OCI-LY7 (cell line): Measurements from ENCODE around the gene SDR39U1. TPM values are rescaled to one million over a fixed set of nuclear protein-coding genes. Genes with fewer than 3 reads are reported as not detected.

Source experiments
- BruUV-seq: library from RNA; stranded (reverse); fragments of 400-500 nt; replicated peaks from 2 replicates; lab custom pipeline; 2021; lab: Mats Ljungman, UMichigan
- CTCF ChIA-PET: fragments of 300-600 bp; sonication (Branson Sonifier 250); formaldehyde crosslinking; loops from one replicate; lab custom pipeline; 2022; ENCODE audit warnings: antibody characterized with exemption; ENCODE audit not compliant: unreplicated experiment; lab: Charles Lee
- POLR2A ChIA-PET: fragments of 300-600 bp; sonication (Branson Sonifier 250); formaldehyde crosslinking; loops from one replicate; lab custom pipeline; 2022; ENCODE audit warnings: antibody characterized with exemption; lab: Charles Lee
- DNase-seq: peaks from one replicate; pipeline ENCODE4 v3.0.0-alpha.2; 2015; ENCODE audit warnings: low spot score
- H2AFZ ChIP-seq: fragments of 200-600 bp; sonication (generic), shearing (Covaris generic); 2 replicates; pipeline ENCODE4 v1.6.1; 2014; ENCODE audit warnings: mild to moderate bottlenecking, antibody characterized with exemption, low read length, moderate library complexity
- H3K27ac ChIP-seq: fragments of 200-600 bp; sonication (generic); 2 replicates; pipeline ENCODE4 v1.5.1; 2014; ENCODE audit warnings: mixed run types, low read depth, mild to moderate bottlenecking, moderate library complexity, low read length, inconsistent platforms; ENCODE audit not compliant: poor library complexity, severe bottlenecking
- H3K36me3 ChIP-seq: fragments of 200-600 bp; sonication (generic); 2 replicates; pipeline ENCODE4 v1.6.1; 2014; ENCODE audit warnings: mild to moderate bottlenecking, antibody characterized with exemption, low read length, moderate library complexity, mixed read lengths; ENCODE audit not compliant: insufficient read depth
- H3K4me1 ChIP-seq: fragments of 200-600 bp; sonication (generic); 2 replicates; pipeline ENCODE4 v1.5.1; 2014; ENCODE audit warnings: mild to moderate bottlenecking, low read length; ENCODE audit not compliant: insufficient read depth, poor library complexity, severe bottlenecking
- H3K4me2 ChIP-seq: fragments of 200-600 bp; sonication (generic); 2 replicates; pipeline ENCODE4 v1.6.1; 2014; ENCODE audit warnings: mild to moderate bottlenecking, low read length
- H3K4me3 ChIP-seq: fragments of 200-600 bp; sonication (generic); 2 replicates; pipeline ENCODE4 v1.5.1; 2014; ENCODE audit warnings: mild to moderate bottlenecking, low read depth, low read length; ENCODE audit not compliant: poor library complexity, severe bottlenecking
- H3K79me2 ChIP-seq: fragments of 200-600 bp; sonication (generic); 2 replicates; pipeline ENCODE4 v1.6.1; 2016; ENCODE audit warnings: low read depth, mild to moderate bottlenecking, low read length, moderate library complexity, mixed read lengths; ENCODE audit not compliant: insufficient read depth
- H3K9me2 ChIP-seq: fragments of 200-600 bp; sonication (generic); 2 replicates; pipeline ENCODE4 v1.6.1; 2016; ENCODE audit warnings: mild to moderate bottlenecking, low read length, mixed read lengths; ENCODE audit not compliant: insufficient read depth
- H3K9me3 ChIP-seq: fragments of 200-600 bp; sonication (generic); 2 replicates; pipeline ENCODE4 v1.6.1; 2014; ENCODE audit warnings: mild to moderate bottlenecking, mixed run types, low read length, mixed read lengths
- H4K20me1 ChIP-seq: fragments of 200-600 bp; sonication (generic); 2 replicates; pipeline ENCODE4 v1.6.1; 2014; ENCODE audit warnings: mild to moderate bottlenecking, antibody characterized with exemption, low read length, moderate library complexity, mixed read lengths; ENCODE audit not compliant: insufficient read depth
- EZH2phosphoT487 ChIP-seq: fragments of 200-600 bp; sonication (generic); IDR thresholded peaks from 2 replicates; pipeline ENCODE4 v1.6.1; 2018; ENCODE audit warnings: low read depth, borderline replicate concordance, mild to moderate bottlenecking, mixed run types, antibody characterized with exemption, low read length, moderate library complexity, mixed read lengths
- intact Hi-C: fragments of 100-400 bp; cut with micrococcal nuclease; formaldehyde crosslinking; loops from one replicate; pipeline ENCODE4 v1.10.0; 2022; ENCODE audit not compliant: unreplicated experiment
- total RNA-seq, 2 experiments: library from RNA; depleted of rRNA in 1 of 2; stranded (reverse); fragments of >200 nt in 1 of 2; shearing (Covaris generic) in 1 of 2; gene quantifications; 2 replicates each; pipeline ENCODE4 v1.2.3, GENCODE V29; 2014 to 2022
- TF ChIP-seq, protein P1 (sequence below): fragments of 200-600 bp; sonication (generic); conservative IDR thresholded peaks from 2 replicates; pipeline ENCODE4 v1.5.1; 2014; ENCODE audit warnings: mild to moderate bottlenecking, antibody characterized with exemption, low read length, moderate library complexity, mixed read lengths

Gene SDR39U1
- total RNA-seq, 2 experiments from 2014 or later: 51.4 to 103 TPM

DNA sequence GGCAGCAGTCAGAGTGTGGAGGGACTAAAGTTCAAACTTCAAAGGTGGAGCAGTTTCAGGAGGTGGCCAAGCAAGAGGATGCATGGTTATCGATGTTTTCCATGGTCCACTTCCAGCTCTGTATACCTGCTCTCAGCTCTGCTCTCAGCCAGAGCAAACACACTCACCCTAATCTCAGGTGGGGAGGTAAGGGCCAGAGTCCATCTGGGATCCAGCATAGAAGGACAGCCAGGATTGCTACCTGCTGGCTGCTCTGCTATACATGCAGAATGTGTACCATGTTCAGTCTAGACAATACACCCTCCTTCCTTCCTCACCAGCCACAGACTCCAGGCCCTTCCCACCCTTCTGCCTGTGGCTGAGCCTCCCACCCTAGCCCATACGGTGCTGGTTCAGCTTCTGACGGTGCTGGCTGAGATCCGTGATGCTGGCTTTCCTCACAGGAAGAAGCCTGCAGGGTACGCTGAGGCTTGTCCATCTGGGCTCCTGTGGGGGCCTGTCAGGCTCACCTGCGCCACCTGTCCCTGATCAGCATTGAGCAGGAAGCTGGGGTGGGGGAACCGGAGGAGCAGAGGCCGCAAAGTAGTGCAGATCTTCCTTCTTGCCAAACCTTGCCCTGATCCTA, 15.6 kb downstream of the SDR39U1 start:
- no peaks in the 10 kb centered on the region for H3K36me3 ChIP-seq
- TF ChIP-seq, protein P1, sequence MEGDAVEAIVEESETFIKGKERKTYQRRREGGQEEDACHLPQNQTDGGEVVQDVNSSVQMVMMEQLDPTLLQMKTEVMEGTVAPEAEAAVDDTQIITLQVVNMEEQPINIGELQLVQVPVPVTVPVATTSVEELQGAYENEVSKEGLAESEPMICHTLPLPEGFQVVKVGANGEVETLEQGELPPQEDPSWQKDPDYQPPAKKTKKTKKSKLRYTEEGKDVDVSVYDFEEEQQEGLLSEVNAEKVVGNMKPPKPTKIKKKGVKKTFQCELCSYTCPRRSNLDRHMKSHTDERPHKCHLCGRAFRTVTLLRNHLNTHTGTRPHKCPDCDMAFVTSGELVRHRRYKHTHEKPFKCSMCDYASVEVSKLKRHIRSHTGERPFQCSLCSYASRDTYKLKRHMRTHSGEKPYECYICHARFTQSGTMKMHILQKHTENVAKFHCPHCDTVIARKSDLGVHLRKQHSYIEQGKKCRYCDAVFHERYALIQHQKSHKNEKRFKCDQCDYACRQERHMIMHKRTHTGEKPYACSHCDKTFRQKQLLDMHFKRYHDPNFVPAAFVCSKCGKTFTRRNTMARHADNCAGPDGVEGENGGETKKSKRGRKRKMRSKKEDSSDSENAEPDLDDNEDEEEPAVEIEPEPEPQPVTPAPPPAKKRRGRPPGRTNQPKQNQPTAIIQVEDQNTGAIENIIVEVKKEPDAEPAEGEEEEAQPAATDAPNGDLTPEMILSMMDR: no peak
- no peak for TF ChIP-seq EZH2phosphoT487
- no peaks in the 10 kb centered on the region for H4K20me1 ChIP-seq
- peaks cover 5% of the 10 kb centered on the region; the same call in 1 of the 2 replicates for H3K79me2 ChIP-seq
- no peaks in the 10 kb centered on the region for H3K9me2 ChIP-seq
- POLR2A ChIA-PET: no interaction called here
- no peak overlapping the region for H2AFZ ChIP-seq
- no TSS peak for BruUV-seq
- H3K4me1 ChIP-seq: peaks cover 26% of the 10 kb centered on the region
- peak; percentile 27 for DNase-seq
- H3K4me3 ChIP-seq: no peak overlapping the region
- H3K27ac ChIP-seq: no peak overlapping the region
- no peaks in the 10 kb centered on the region for H3K9me3 ChIP-seq
- CTCF ChIA-PET: no interaction called here
- H3K4me2 ChIP-seq: no peak overlapping the region
- intact Hi-C loops: no loop called here

DNA sequence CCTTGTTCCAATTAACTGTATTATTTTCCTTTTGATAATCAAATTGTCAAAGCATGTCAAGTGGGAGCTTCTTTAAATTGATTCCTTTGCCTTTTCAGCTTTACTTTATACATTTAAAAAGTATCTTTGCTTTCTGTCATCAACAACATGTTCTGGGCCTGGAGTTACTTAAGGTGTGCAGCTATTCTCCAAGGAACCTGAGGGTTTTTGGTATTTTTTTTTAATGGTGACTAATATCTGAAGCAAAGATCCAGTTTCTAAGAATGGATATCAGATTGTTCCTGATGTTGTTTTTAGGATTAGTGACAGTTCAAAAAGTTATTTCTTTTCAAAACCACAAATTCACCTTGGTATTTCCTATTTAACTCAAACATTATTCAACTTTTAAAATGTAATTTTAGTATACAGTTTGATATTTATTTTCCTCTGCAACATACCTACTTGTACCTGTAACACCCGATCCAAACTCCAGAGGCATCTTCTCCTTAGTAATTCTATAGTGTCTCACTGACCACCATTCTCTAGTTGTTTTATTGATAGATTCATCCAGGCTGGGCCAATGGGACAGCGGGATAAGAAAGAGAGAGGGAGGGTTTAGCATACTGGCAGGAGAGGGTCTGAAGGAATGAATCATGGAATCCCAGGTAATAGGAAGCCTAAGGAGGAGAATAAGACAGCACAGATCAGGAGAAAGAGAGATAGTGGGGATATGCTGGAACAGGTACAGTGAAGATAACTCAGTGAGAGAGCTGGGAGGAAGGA, 16.2 kb downstream of the SDR39U1 start:
- peaks cover 19% of the 10 kb centered on the region for H3K4me1 ChIP-seq
- intact Hi-C loops: no loop called here
- BruUV-seq: no TSS peak
- H2AFZ ChIP-seq: no peak overlapping the region
- H3K36me3 ChIP-seq: no peaks in the 10 kb centered on the region
- no peaks in the 10 kb centered on the region for H3K9me2 ChIP-seq
- H3K27ac ChIP-seq: no peak overlapping the region
- no peak for DNase-seq
- no peak overlapping the region for H3K4me2 ChIP-seq
- ChIA-PET POLR2A (interaction anchor here (1.5 to 2.6 kb wide), 2 partner anchors 13 to 55 kb away, joined by 4 to 12 read pairs; no protein-coding TSS in a partner anchor), CTCF (no interaction called here)
- no peak overlapping the region for H3K4me3 ChIP-seq
- TF ChIP-seq EZH2phosphoT487: no peak
- TF ChIP-seq, protein P1: no peak
- peaks cover 5% of the 10 kb centered on the region; the same call in 1 of the 2 replicates for H3K79me2 ChIP-seq
- no peaks in the 10 kb centered on the region for H3K9me3 ChIP-seq
- no peaks in the 10 kb centered on the region for H4K20me1 ChIP-seq
